HepG2 (cell line): ENCODE results near the gene PELI3. TPM values are rescaled to one million over a fixed set of nuclear protein-coding genes. Genes with fewer than 3 reads are reported as not detected.

Source experiments
- ARNT2 ChIP-seq: sonication (generic); formaldehyde crosslinking; IDR thresholded peaks from 2 replicates; pipeline ENCODE4 v1.8.0; 2022; ENCODE audit warnings: mild to moderate bottlenecking, low read depth, missing genetic modification reagents, moderate library complexity
- ELF3 ChIP-seq: IDR thresholded peaks from 2 replicates; pipeline ENCODE4 v1.6.1; 2016; ENCODE audit warnings: missing genetic modification reagents, missing compliant biosample characterization
- ELK4 ChIP-seq: sonication (generic); formaldehyde crosslinking; IDR thresholded peaks from 2 replicates; pipeline ENCODE4 v1.9.0; 2021; ENCODE audit warnings: missing genetic modification reagents, borderline replicate concordance
- FOXA3 ChIP-seq: IDR thresholded peaks from 2 replicates; pipeline ENCODE4 v1.6.1; 2016; ENCODE audit warnings: missing genetic modification reagents, missing compliant biosample characterization
- MIER3 ChIP-seq: IDR thresholded peaks from 2 replicates; pipeline ENCODE4 v1.6.1; 2016; ENCODE audit warnings: missing compliant biosample characterization, borderline replicate concordance
- NONO ChIP-seq, 2 experiments: fragments of 450-650 bp in 1 of 2; sonication (generic) in 1 of 2; formaldehyde crosslinking in 1 of 2; IDR thresholded peaks in 1 of 2; conservative IDR thresholded peaks in 1 of 2; 2 replicates each; pipeline versions ENCODE4 v1.6.1 to v1.8.0; 2017 to 2022; ENCODE audit warnings: mild to moderate bottlenecking in 1 of 2, missing genetic modification reagents in 1 of 2, moderate library complexity in 1 of 2
- NR1H2 ChIP-seq: sonication (generic); formaldehyde crosslinking; IDR thresholded peaks from 2 replicates; pipeline ENCODE4 v1.8.1; 2022; ENCODE audit warnings: low read depth, missing genetic modification reagents, borderline replicate concordance
- POLR2AphosphoS2 ChIP-seq: IDR thresholded peaks from 2 replicates; pipeline ENCODE4 v1.6.1; 2011; ENCODE audit warnings: low read depth, low read length, improper control_type of control experiment
- SMAD3 ChIP-seq: sonication (generic); formaldehyde crosslinking; IDR thresholded peaks from 2 replicates; pipeline ENCODE4 v1.4.0; 2020; ENCODE audit warnings: missing genetic modification reagents
- SOX13 ChIP-seq, 3 experiments: fragments of 450-650 bp in 1 of 3; sonication (generic) in 1 of 3; formaldehyde crosslinking in 1 of 3; IDR thresholded peaks in 2 of 3; conservative IDR thresholded peaks in 1 of 3; 2 replicates each; pipeline versions ENCODE4 v1.5.0 to v1.6.1; 2016 to 2020; ENCODE audit warnings: antibody characterized with exemption in 1 of 3, mild to moderate bottlenecking in 1 of 3, missing compliant biosample characterization in 1 of 3, missing genetic modification reagents in 1 of 3, moderate library complexity in 1 of 3
- SOX6 ChIP-seq, 2 experiments: fragments of 450-650 bp in 1 of 2; sonication (generic) in 1 of 2; formaldehyde crosslinking in 1 of 2; IDR thresholded peaks; 2 replicates each; pipeline versions ENCODE4 v1.4.0 to v1.6.1; 2017 to 2020; ENCODE audit warnings: antibody characterized with exemption in 1 of 2, mild to moderate bottlenecking in 1 of 2, missing genetic modification reagents in 1 of 2
- SPEN ChIP-seq: sonication (generic); formaldehyde crosslinking; IDR thresholded peaks from 2 replicates; pipeline ENCODE4 v1.5.1; 2020; ENCODE audit warnings: low read depth, mild to moderate bottlenecking, missing genetic modification reagents
- SRY ChIP-seq: sonication (generic); formaldehyde crosslinking; IDR thresholded peaks from 2 replicates; pipeline ENCODE4 v1.8.0; 2022; ENCODE audit warnings: mild to moderate bottlenecking, missing genetic modification reagents
- TBL1XR1 ChIP-seq: fragments of 150-350 bp; IDR thresholded peaks from 2 replicates; pipeline ENCODE4 v1.6.1; 2014; ENCODE audit warnings: borderline replicate concordance, low read length; ENCODE audit not compliant: partially characterized antibody
- ZBTB21 ChIP-seq: sonication (generic); formaldehyde crosslinking; IDR thresholded peaks from 2 replicates; pipeline ENCODE4 v1.4.0; 2020; ENCODE audit warnings: missing genetic modification reagents
- ZGPAT ChIP-seq: IDR thresholded peaks from 2 replicates; pipeline ENCODE4 v1.6.1; 2016; ENCODE audit warnings: mild to moderate bottlenecking
- ZNF460 ChIP-seq: sonication (generic); formaldehyde crosslinking; IDR thresholded peaks from 2 replicates; pipeline ENCODE4 v1.5.1; 2020; ENCODE audit warnings: missing genetic modification reagents, mild to moderate bottlenecking, borderline replicate concordance
- ZNF574 ChIP-seq: sonication (generic); formaldehyde crosslinking; IDR thresholded peaks from 2 replicates; pipeline ENCODE4 v1.4.0; 2020; ENCODE audit warnings: missing genetic modification reagents
- ZNF605 ChIP-seq: sonication (generic); formaldehyde crosslinking; IDR thresholded peaks from 2 replicates; pipeline ENCODE4 v1.8.0; 2022; ENCODE audit warnings: mild to moderate bottlenecking, missing genetic modification reagents
- ZNF772 ChIP-seq: sonication (generic); formaldehyde crosslinking; IDR thresholded peaks from 2 replicates; pipeline ENCODE4 v1.5.0; 2020; ENCODE audit warnings: mild to moderate bottlenecking, missing genetic modification reagents
- polyA plus RNA-seq, 8 experiments: library from polyadenylated mRNA; depleted of rRNA in 3 of 8; stranded (reverse) in 7 of 8; unstranded in 1 of 8; fragments of >200 nt; fragmentation: Illumina TruSeq in 4 of 8; extraction: Trizol in 4 of 8; gene quantifications; 2 replicates each; pipeline versions ENCODE4 v1.2.1 to v1.2.3, GENCODE V29; 2011 to 2016; ENCODE audit warnings: low read depth in 4 of 8, missing spikeins in 1 of 8, mixed read lengths in 1 of 8; ENCODE audit not compliant: insufficient read depth in 1 of 8
- total RNA-seq, 5 experiments: library from RNA; depleted of rRNA; stranded (reverse); fragments of >200 nt; fragmentation: Illumina TruSeq; extraction: Trizol; gene quantifications; 2 replicates each; pipeline ENCODE4 v1.2.3, GENCODE V29; 2016; ENCODE audit warnings: low read depth in 1 of 5
- TF ChIP-seq, protein P1 (sequence below): IDR thresholded peaks from 2 replicates; pipeline ENCODE4 v1.6.1; 2012; ENCODE audit warnings: inconsistent platforms
- TF ChIP-seq, protein P2 (sequence below): sonication (generic); formaldehyde crosslinking; conservative IDR thresholded peaks from 2 replicates; pipeline ENCODE4 v1.4.0; 2020; ENCODE audit warnings: missing genetic modification reagents

Gene PELI3
- total and polyA plus RNA-seq, 2 of the 13 experiments (the other 11 are each of a cell fraction or from before 2014, with no cell fraction given), result 2.0 to 4.0 TPM

DNA sequence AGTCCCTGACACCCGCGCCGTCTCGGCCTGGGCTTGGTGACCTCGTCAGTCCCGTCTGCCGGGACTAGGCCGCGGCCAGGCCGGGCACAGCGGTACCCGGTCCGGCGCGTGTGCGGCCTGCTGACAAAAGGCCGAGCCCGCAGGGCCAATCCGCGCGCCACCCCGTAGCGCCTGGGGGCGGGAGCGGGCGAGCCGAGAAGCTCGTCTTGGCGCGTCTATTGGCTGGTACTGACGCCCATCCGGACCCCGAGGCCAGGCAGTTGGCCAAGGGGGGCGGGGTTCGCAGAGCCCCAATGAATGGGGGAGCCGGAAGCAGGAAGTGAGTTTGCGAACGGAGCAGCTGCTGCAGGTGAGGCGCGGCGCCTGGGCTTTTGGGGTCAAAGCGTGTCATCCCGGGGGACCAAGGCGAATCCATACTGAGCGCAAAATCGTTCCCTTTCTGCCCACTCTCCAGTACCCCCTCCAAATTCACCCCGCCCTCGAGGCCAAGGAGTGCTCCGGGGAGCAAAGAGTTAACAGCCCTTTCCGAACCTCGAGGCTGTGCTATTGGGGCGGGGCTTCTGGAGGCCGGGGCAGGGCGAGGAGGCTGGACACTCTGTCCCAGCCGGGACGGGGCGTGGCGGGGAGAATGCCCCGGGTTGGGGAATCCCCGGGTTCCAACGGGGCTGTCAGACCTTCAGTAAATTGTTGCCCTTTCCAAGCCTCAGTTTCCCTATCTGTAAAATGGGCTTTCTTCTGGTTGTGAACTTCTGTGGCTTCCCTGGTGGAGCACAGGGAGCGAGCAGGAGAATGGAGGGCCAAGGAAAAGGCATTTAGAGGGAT lies 13.6 kb downstream of the PELI3 start, which contains the start of gene DPP3 (continued):
- TF ChIP-seq ZNF605 (CRISPR knock-in tag) (peak; percentile 94), POLR2AphosphoS2 (no peak), ZNF772 (peak; percentile 76), ZGPAT (CRISPR knock-in tag) (peak; percentile 94), ZNF460 (CRISPR knock-in tag) (no peak), FOXA3 (CRISPR knock-in tag) (0 out of 2 replicates have a peak, but pooled peaks have one; percentile 29), NR1H2 (no peak), ELF3 (CRISPR knock-in tag) (peak; percentile 93), SOX6 (IDR thresholded peaks at IDR 0.05) (no peak), SOX6 (CRISPR knock-in tag; IDR thresholded peaks at IDR 0.05) (peak; percentile 52; the same call in 1 of the 2 replicates), NONO (IDR thresholded peaks at IDR 0.05) (no peak), NONO (CRISPR knock-in tag; conservative IDR thresholded peaks at IDR 0.05) (no peak; the same call in 1 of the 2 replicates), TBL1XR1 (no peak), ZNF574 (CRISPR knock-in tag) (peak; percentile 51), ARNT2 (CRISPR knock-in tag) (peak; percentile 92), SPEN (CRISPR knock-in tag) (peak; percentile 96), SRY (CRISPR knock-in tag) (peak; percentile 87; the same call in 1 of the 2 replicates), ELK4 (CRISPR knock-in tag) (no peak), ZBTB21 (CRISPR knock-in tag) (no peak; the same call in 1 of the 2 replicates), SMAD3 (CRISPR knock-in tag) (no peak), MIER3 (CRISPR knock-in tag) (no peak), SOX13 (IDR thresholded peaks at IDR 0.05) (no peak), SOX13 (CRISPR knock-in tag; conservative IDR thresholded peaks at IDR 0.05 in 1 of 2, IDR thresholded peaks at IDR 0.05 in 1 of 2) (peak in 1 of 2 experiments; percentile 17; a peak in 1 of 4 replicates)
- TF ChIP-seq, protein P1, sequence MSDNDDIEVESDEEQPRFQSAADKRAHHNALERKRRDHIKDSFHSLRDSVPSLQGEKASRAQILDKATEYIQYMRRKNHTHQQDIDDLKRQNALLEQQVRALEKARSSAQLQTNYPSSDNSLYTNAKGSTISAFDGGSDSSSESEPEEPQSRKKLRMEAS, result peak; percentile 94
- TF ChIP-seq, protein P2, sequence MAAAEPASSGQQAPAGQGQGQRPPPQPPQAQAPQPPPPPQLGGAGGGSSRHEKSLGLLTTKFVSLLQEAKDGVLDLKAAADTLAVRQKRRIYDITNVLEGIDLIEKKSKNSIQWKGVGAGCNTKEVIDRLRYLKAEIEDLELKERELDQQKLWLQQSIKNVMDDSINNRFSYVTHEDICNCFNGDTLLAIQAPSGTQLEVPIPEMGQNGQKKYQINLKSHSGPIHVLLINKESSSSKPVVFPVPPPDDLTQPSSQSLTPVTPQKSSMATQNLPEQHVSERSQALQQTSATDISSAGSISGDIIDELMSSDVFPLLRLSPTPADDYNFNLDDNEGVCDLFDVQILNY, result no peak
